HG03432 (cell line): ENCODE data around the gene CRMP1.

ENCODE experiments used
- ATAC-seq: cut with Tn5 transposase; IDR thresholded peaks from one replicate; pipeline ENCODE4 v1.9.1; 2021; ENCODE audit warnings: mild to moderate bottlenecking, moderate library complexity; ENCODE audit not compliant: unreplicated experiment

Gene CRMP1

GRCh38 chr4:5893004-5893580 lies at the start of gene CRMP1:
Gene CRMP1 (minus strand): TSS chr4:5893086. CDS start chr4:5892969, 117 bp downstream.
- ATAC-seq: no peak

GRCh38 chr4:5941601-5942000 lies 48.7 kb upstream of the CRMP1 start:
- no peak for ATAC-seq

- no peak for ATAC-seq
Measured at GRCh38 chr4:5940470-5941203, 47.8 kb upstream of the CRMP1 start.

GRCh38 chr4:5933996-5934831 lies 41.3 kb upstream of the CRMP1 start:
- no peak for ATAC-seq

- no peak for ATAC-seq
Measured at GRCh38 chr4:5933116-5933515, 40.2 kb upstream of the CRMP1 start.

- ATAC-seq: no peak
Measured at GRCh38 chr4:5932035-5932568, 39.2 kb upstream of the CRMP1 start.

GRCh38 chr4:5931526-5931925 lies 38.6 kb upstream of the CRMP1 start:
- no peak for ATAC-seq

- ATAC-seq: no peak
Measured at GRCh38 chr4:5930876-5931275, 38.0 kb upstream of the CRMP1 start.

GRCh38 chr4:5930456-5930855 lies 37.6 kb upstream of the CRMP1 start:
- ATAC-seq: no peak

GRCh38 chr4:5928844-5929420 lies 36.0 kb upstream of the CRMP1 start:
- ATAC-seq: no peak

GRCh38 chr4:5928274-5928673 lies 35.4 kb upstream of the CRMP1 start:
- no peak for ATAC-seq

- ATAC-seq: no peak
Measured at GRCh38 chr4:5927747-5928146, 34.9 kb upstream of the CRMP1 start.

- ATAC-seq: no peak
Measured at GRCh38 chr4:5927116-5927515, 34.2 kb upstream of the CRMP1 start.

GRCh38 chr4:5926598-5926997 lies 33.7 kb upstream of the CRMP1 start:
- ATAC-seq: no peak

- ATAC-seq: no peak
Measured at GRCh38 chr4:5925419-5926200, 32.7 kb upstream of the CRMP1 start.

GRCh38 chr4:5924461-5925125 lies 31.7 kb upstream of the CRMP1 start:
- no peak for ATAC-seq

- ATAC-seq: no peak
Measured at GRCh38 chr4:5923376-5923775, 30.5 kb upstream of the CRMP1 start.

- no peak for ATAC-seq
Measured at GRCh38 chr4:5922556-5922955, 29.7 kb upstream of the CRMP1 start.

- no peak for ATAC-seq
Measured at GRCh38 chr4:5921981-5922380, 29.1 kb upstream of the CRMP1 start.
